Endothelial cell of umbilical vein (primary cell): Measurements from ENCODE around the gene MLF1. TPM values are rescaled to one million over a fixed set of nuclear protein-coding genes. Genes with fewer than 3 reads are reported as not detected.

Experiments
- BruUV-seq: library from RNA; stranded (reverse); fragments of 400-500 nt; replicated peaks from 2 replicates; lab custom pipeline; 2021; lab: Mats Ljungman, UMichigan
- CTCF ChIA-PET: fragments of 300-600, 350-600 bp; sonication (Branson Sonifier 250); formaldehyde crosslinking; loops from one replicate; lab custom pipeline; 2021; ENCODE audit warnings: antibody characterized with exemption, inconsistent platforms; lab: Charles Lee
- POLR2A ChIA-PET: fragments of 300-600, 350-600 bp; sonication (Branson Sonifier 250); formaldehyde crosslinking; loops from one replicate; lab custom pipeline; 2021; ENCODE audit warnings: antibody characterized with exemption, inconsistent platforms; lab: Charles Lee
- DNase-seq: peaks from one replicate; pipeline ENCODE4 v3.0.0-alpha.2; 2011; ENCODE audit warnings: low read depth, low spot score
- FAIRE-seq: peaks from 2 replicates; lab custom pipeline; 2011; peaks lifted over from hg19 to GRCh38; lab: Jason Lieb, UNC
- H2AFZ ChIP-seq: 2 replicates; pipeline ENCODE4 v1.6.0; 2012; ENCODE audit warnings: low read depth, low read length, control low read depth, inconsistent platforms
- H3K27ac ChIP-seq: 2 replicates; pipeline ENCODE4 v1.5.1; 2011; ENCODE audit warnings: low read depth, mild to moderate bottlenecking, control low read depth, low read length, moderate library complexity; ENCODE audit not compliant: insufficient read depth
- H3K27me3 ChIP-seq, 2 experiments: 2 replicates each; pipeline versions ENCODE4 v1.6.0 to v1.6.1; 2011; ENCODE audit warnings: low read length in 2 of 2, mixed read lengths in 1 of 2; ENCODE audit not compliant: control insufficient read depth in 2 of 2, insufficient read depth in 2 of 2
- H3K36me3 ChIP-seq, 2 experiments: 2 replicates in 1 of 2; 3 replicates in 1 of 2; pipeline ENCODE4 v1.5.1; 2011; ENCODE audit warnings: low read length in 2 of 2, mild to moderate bottlenecking in 1 of 2, moderate library complexity in 1 of 2; ENCODE audit not compliant: control insufficient read depth in 2 of 2, insufficient read depth in 2 of 2; ENCODE audit errors: extremely low read depth in 1 of 2
- H3K4me1 ChIP-seq: 3 replicates; pipeline ENCODE4 v1.5.1; 2011; ENCODE audit warnings: mild to moderate bottlenecking, low read length; ENCODE audit not compliant: control insufficient read depth, insufficient read depth; ENCODE audit errors: extremely low read depth
- H3K4me2 ChIP-seq: 2 replicates; pipeline ENCODE4 v1.6.1; 2011; ENCODE audit warnings: low read length, control low read depth, mixed read lengths; ENCODE audit not compliant: insufficient read depth
- H3K4me3 ChIP-seq, 3 experiments: fragments of 200-600 bp in 1 of 3; sonication (generic), shearing (Covaris generic) in 1 of 3; replicated peaks in 1 of 3; 2 replicates each; pipeline ENCODE4 v1.5.1; 2011 to 2016; ENCODE audit warnings: control low read depth in 3 of 3, low read length in 3 of 3, mild to moderate bottlenecking in 2 of 3, inconsistent platforms in 1 of 3, low read depth in 1 of 3, moderate library complexity in 1 of 3; ENCODE audit not compliant: insufficient read depth in 1 of 3
- H3K79me2 ChIP-seq: 2 replicates; pipeline ENCODE4 v1.6.0; 2012; ENCODE audit warnings: low read length, inconsistent platforms; ENCODE audit not compliant: control insufficient read depth, insufficient read depth
- H3K9ac ChIP-seq: replicated peaks from 2 replicates; pipeline ENCODE3; 2011; ENCODE audit warnings: low read length, control low read depth; ENCODE audit not compliant: insufficient read depth; ENCODE audit errors: extremely low read depth
- H3K9me1 ChIP-seq: replicated peaks from 3 replicates; pipeline ENCODE4 v1.6.0; 2011; ENCODE audit warnings: mild to moderate bottlenecking, low read length; ENCODE audit not compliant: control insufficient read depth, insufficient read depth; ENCODE audit errors: extremely low read depth
- H3K9me3 ChIP-seq: replicated peaks from 2 replicates; pipeline ENCODE4 v1.5.1; 2012; ENCODE audit warnings: low read length, inconsistent platforms; ENCODE audit not compliant: control insufficient read depth, insufficient read depth
- H4K20me1 ChIP-seq: replicated peaks from 2 replicates; pipeline ENCODE3; 2011; ENCODE audit warnings: mild to moderate bottlenecking, low read length; ENCODE audit not compliant: control insufficient read depth, insufficient read depth; ENCODE audit errors: extremely low read depth
- CTCF ChIP-seq, 2 donors: IDR thresholded peaks; 1 replicate in 1 of 2; 2 replicates in 1 of 2; pipeline ENCODE4 v1.5.1; 2011; ENCODE audit warnings: low read length in 2 of 2, mild to moderate bottlenecking in 2 of 2, moderate library complexity in 2 of 2, control low read depth in 1 of 2, inconsistent platforms in 1 of 2, low read depth in 1 of 2; ENCODE audit not compliant: insufficient read depth in 1 of 2; ENCODE audit errors: extremely low read depth in 1 of 2
- EZH2 ChIP-seq: IDR thresholded peaks from 2 replicates; pipeline ENCODE4 v1.6.1; 2012; ENCODE audit warnings: borderline replicate concordance, low read depth, mild to moderate bottlenecking, moderate library complexity, low read length, inconsistent platforms; ENCODE audit not compliant: severe bottlenecking
- FOS ChIP-seq: IDR thresholded peaks from 2 replicates; pipeline ENCODE4 v1.6.1; 2011; ENCODE audit warnings: mild to moderate bottlenecking, low read length, moderate library complexity, borderline replicate concordance; ENCODE audit not compliant: insufficient read depth
- GATA2 ChIP-seq: IDR thresholded peaks from 2 replicates; pipeline ENCODE4 v1.7.0; 2011; ENCODE audit warnings: low read depth, mild to moderate bottlenecking, moderate library complexity, mixed read lengths, low read length; ENCODE audit not compliant: insufficient read length, insufficient read depth
- JUN ChIP-seq: IDR thresholded peaks from 2 replicates; pipeline ENCODE4 v1.6.1; 2011; ENCODE audit warnings: borderline replicate concordance, low read depth; ENCODE audit not compliant: insufficient read length, insufficient read depth
- MAX ChIP-seq: IDR thresholded peaks from 2 replicates; pipeline ENCODE4 v1.6.1; 2011; ENCODE audit not compliant: insufficient read depth, insufficient read length
- MYC ChIP-seq: IDR thresholded peaks from one replicate; pipeline ENCODE4 v1.6.1; 2011; ENCODE audit warnings: mild to moderate bottlenecking, low read depth, low read length
- POLR2A ChIP-seq: IDR thresholded peaks from 2 replicates; pipeline ENCODE4 v1.6.1; 2012; ENCODE audit warnings: low read depth, mild to moderate bottlenecking, control low read depth, low read length
- POLR2AphosphoS5 ChIP-seq: IDR thresholded peaks from 2 replicates; pipeline ENCODE4 v1.6.1; 2012; ENCODE audit warnings: low read depth, mild to moderate bottlenecking, control low read depth, low read length, moderate library complexity; ENCODE audit not compliant: insufficient read depth
- dilution Hi-C: fragments of 300-500 bp; cut with MboI; formaldehyde crosslinking; loops from one replicate; pipeline ENCODE4 v1.15.0; 2019; ENCODE audit warnings: low sequenced_read_pairs; ENCODE audit not compliant: extremely low pct_ligation_motif_present
- intact Hi-C: fragments of 100-400 bp; cut with micrococcal nuclease; formaldehyde crosslinking; loops from one replicate; pipeline ENCODE4 v1.10.0; 2022
- polyA plus RNA-seq, 4 experiments: library from polyadenylated mRNA; depleted of rRNA in 3 of 4; stranded (reverse) in 3 of 4; unstranded in 1 of 4; fragments of >200 nt; gene quantifications; 2 replicates each; pipeline versions ENCODE4 v1.2.1 to v1.2.3, GENCODE V29; 2011 to 2012; ENCODE audit warnings: missing spikeins in 1 of 4
- total RNA-seq: library from RNA; stranded (reverse); gene quantifications from 2 replicates; pipeline ENCODE4 v1.2.3, GENCODE V29; 2021

MLF1 gene
- total and polyA plus RNA-seq, 2 donors (not counting 3 experiments of a cell fraction or from before 2014, with no cell fraction given) = 3.0 to 5.3 TPM

GRCh38 chr3:158571969-158572765 lies 1.2 kb downstream of the MLF1 start:
- H3K4me3 ChIP-seq = no peak overlapping the region
- no peak overlapping the region for H3K9ac ChIP-seq
- H3K27me3 ChIP-seq = no peaks in the 10 kb centered on the region
- H3K9me1 ChIP-seq = no peaks in the 10 kb centered on the region
- H2AFZ ChIP-seq = no peak overlapping the region
- DNase-seq = no peak
- H3K79me2 ChIP-seq = no peaks in the 10 kb centered on the region
- H3K27ac ChIP-seq = no peak overlapping the region
- intact Hi-C loops (loop anchor here (2.0 to 5.0 kb wide), 2 partner anchors 73 to 90 kb away; partner anchors contain the start of gene GFM1), dilution Hi-C loops (no loop called here)
- no TSS peak for BruUV-seq
- no peaks in the 10 kb centered on the region for H3K9me3 ChIP-seq
- FAIRE-seq = no peak
- POLR2A ChIA-PET = interaction anchor here (0.6 kb wide), 1 partner anchor 68 kb away, joined by 6 read pairs; no protein-coding TSS in a partner anchor
- no peaks in the 10 kb centered on the region for H3K36me3 ChIP-seq
- CTCF ChIA-PET = no interaction called here
- no peaks in the 10 kb centered on the region for H3K4me1 ChIP-seq
- TF ChIP-seq EZH2 (no peak), MYC (no peak), POLR2A (no peak), JUN (no peak)
- no peaks in the 10 kb centered on the region for H4K20me1 ChIP-seq
- H3K4me2 ChIP-seq = no peak overlapping the region

- intact Hi-C loops = loop anchor here (5.0 kb wide), 1 partner anchor 90 kb away; no protein-coding TSS in a partner anchor
- Histone ChIP-seq H2AFZ (no peak overlapping the region), H3K27me3 (no peaks in the 10 kb centered on the region), H3K36me3 (no peaks in the 10 kb centered on the region), H4K20me1 (no peaks in the 10 kb centered on the region), H3K9me3 (no peaks in the 10 kb centered on the region), H3K79me2 (no peaks in the 10 kb centered on the region), H3K4me2 (no peak overlapping the region), H3K9me1 (no peaks in the 10 kb centered on the region), H3K4me1 (no peaks in the 10 kb centered on the region), H3K9ac (no peak overlapping the region), H3K4me3 (no peak overlapping the region), H3K27ac (no peak overlapping the region)
- no TSS peak for BruUV-seq
- CTCF ChIA-PET = no interaction called here
- TF ChIP-seq MAX = no peak
- TF ChIP-seq CTCF (IDR thresholded peaks at IDR 0.05; ENCODE audit: extremely low read depth in 1 of 2, insufficient read depth in 1 of 2, low read depth in 1 of 2, low read length in 2 of 2) = no peak
- no peak for TF ChIP-seq MYC
- TF ChIP-seq FOS = no peak
- no peak for TF ChIP-seq POLR2AphosphoS5
- no peak for TF ChIP-seq POLR2A
- TF ChIP-seq JUN = no peak
- no peak for TF ChIP-seq EZH2
- no peak for TF ChIP-seq GATA2
- dilution Hi-C loops = no loop called here
- DNase-seq (no peak), FAIRE-seq (no peak)
- POLR2A ChIA-PET = interaction anchor here (0.6 kb wide), 1 partner anchor 68 kb away, joined by 6 read pairs; no protein-coding TSS in a partner anchor
Measured at GRCh38 chr3:158572766-158573060, 1.7 kb downstream of the MLF1 start.
